H4 (cell line): ENCODE measurements around the gene CYP4F11. TPM values are rescaled to one million over a fixed set of nuclear protein-coding genes. Genes with fewer than 3 reads are reported as not detected.
"Not testable (repeated sequence)": the region's sequence is repeated elsewhere in the genome, so short reads cannot be mapped to it uniquely, and the experiment has no call there.

Experiments used
- DNase-seq: peaks from one replicate; pipeline ENCODE4 v3.0.0-alpha.2; 2015; ENCODE audit warnings: low spot score
- total RNA-seq: library from RNA; depleted of rRNA; stranded (reverse); fragments of >200 nt; shearing (Covaris generic); gene quantifications from 2 replicates; pipeline ENCODE4 v1.2.3, GENCODE V29; 2014; rRNA removed

CYP4F11 gene
- total RNA-seq, 1 experiment from 2014 or later: 17.6 TPM

GRCh38 chr19:15874821-15875474 is 59.4 kb downstream of the CYP4F11 start:
- DNase-seq: no peak

DNA sequence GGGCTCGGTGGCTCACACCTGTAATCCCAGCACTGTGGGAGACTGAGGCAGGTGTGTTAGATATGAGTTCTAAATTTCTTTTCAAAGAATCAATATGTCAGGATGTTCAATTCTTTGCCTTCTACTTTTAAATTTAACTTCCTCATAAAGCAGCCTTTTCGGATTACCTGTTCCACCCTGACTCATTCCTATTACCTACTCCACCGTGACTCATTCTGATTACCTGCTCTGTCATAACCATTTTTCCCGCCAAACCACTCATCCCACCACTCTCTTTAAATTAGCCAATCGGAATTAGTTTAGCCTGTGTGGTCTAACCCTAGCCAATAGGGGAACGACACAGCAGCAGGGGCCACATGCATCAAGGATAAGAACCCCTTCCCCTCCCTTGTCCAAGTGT is 60.6 kb downstream of the CYP4F11 start:
- DNase-seq: not testable (repeated sequence)

DNA sequence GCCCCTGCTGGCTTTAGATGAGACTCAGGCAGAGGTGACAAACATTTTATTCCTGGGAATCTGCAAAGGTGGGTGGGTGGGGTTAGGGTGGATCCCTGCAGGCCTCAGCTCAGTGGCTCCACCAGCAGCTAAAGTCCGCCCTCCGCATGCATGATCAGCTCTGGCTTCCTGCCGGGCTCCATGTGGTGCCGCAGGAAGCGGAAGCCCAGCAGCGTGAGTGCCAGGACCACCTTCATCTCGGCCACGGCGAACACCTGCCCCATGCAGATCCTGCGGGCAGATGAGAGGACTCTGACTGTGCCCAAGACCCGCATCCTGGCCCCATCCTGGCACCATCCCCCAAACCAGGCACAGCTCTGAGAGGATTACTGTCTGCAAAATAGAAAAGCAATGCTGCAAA is 62.8 kb downstream of the CYP4F11 start:
- DNase-seq: no peak

DNA sequence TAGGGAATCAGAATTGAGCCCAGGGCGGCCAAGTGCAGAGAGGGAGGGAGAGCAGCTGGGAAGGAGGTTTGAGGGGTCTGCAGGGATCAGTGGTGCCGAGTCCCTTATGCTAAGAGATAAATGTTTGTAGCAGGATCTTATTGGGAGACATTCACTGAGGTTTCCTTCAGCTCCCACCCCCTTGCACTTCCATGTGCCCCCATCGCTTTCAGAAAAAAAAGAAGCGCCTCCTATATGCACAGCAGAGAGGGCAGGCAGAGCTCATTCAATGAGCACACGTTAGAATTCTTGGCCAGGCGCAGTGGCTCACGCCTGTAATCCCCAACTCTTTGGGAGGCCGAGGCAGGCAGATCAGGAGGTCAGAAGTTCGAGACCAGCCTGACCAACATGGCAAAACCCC is 64.5 kb downstream of the CYP4F11 start:
- DNase-seq: no peak

- DNase-seq: peak; percentile 34
These were observed 65.2 kb downstream of the CYP4F11 start for GRCh38 chr19:15869109-15869555.

GRCh38 chr19:15866636-15867035 is 67.7 kb downstream of the CYP4F11 start:
- no peak for DNase-seq

DNA sequence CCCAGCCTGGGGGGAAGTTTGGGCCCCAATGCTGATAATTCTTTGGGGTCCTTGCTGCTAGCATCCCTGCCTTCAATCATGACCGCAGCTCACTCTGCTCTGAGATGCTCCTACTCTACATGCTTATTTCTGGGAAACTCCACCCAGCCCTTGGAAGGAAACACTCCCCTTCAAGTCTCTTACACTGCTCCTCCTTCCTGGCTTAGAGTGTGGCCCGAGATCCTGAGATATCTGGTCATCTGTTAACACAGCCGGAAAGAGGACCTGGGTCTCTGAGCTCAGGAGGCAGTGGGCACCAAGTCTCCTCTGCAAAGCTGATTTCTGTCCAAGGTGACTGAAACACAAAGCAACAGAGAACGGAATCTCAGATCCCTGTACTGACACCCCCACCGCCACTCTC is 69.5 kb downstream of the CYP4F11 start:
- no peak for DNase-seq

DNA sequence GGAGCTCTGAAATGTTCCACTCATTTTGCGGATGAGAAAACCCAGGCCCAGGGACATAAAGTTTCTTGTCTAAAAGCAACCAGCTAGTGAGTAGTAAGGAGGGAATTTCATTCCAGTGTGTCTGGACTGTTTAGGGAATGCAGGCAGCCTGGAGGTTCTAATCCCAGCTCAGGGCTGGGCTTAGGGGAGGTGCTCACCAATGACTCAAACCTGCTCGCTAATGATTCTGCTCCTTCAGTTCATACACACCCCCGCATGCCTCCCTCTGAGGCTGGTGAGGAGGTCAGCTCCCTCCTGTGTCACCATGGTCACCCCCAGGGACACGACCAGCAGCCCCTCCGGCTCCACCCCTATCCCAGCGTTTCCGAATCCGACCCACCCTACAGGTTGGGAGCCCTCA is 71.1 kb downstream of the CYP4F11 start:
- no peak for DNase-seq

GRCh38 chr19:15862444-15862843 is 71.9 kb downstream of the CYP4F11 start:
- DNase-seq: no peak

Other genes starting within 250 kb of the CYP4F11 start
- not detected in 2 replicates for gene OR10H2, start 206.5 kb downstream of the CYP4F11 start, total RNA-seq
- gene OR10H3, start 196.5 kb downstream of the CYP4F11 start, total RNA-seq: not detected in 2 replicates
- not detected in 2 replicates for gene OR10H5, start 146.9 kb downstream of the CYP4F11 start, total RNA-seq
- not detected in 2 replicates for gene OR10H1, start 118.9 kb downstream of the CYP4F11 start, total RNA-seq
- 0.70 and 3.8 TPM in 2 replicates for gene CYP4F2, start 36.5 kb downstream of the CYP4F11 start, total RNA-seq
- gene OR10H4, start 14.5 kb upstream of the CYP4F11 start, total RNA-seq: not detected in 2 replicates
- gene TPM4, start 142.0 kb upstream of the CYP4F11 start, total RNA-seq: 975 and 1,019 TPM in 2 replicates
- gene RAB8A, start 177.4 kb upstream of the CYP4F11 start, total RNA-seq: 134 and 136 TPM in 2 replicates
- gene HSH2D, start 209.2 kb upstream of the CYP4F11 start, total RNA-seq: not detected in 2 replicates
- gene CIB3, start 239.0 kb upstream of the CYP4F11 start, total RNA-seq: not detected in 2 replicates